Panc1 (cell line): ENCODE measurements around the gene EXD3. TPM values are rescaled to one million over a fixed set of nuclear protein-coding genes. Genes with fewer than 3 reads are reported as not detected.

ENCODE experiments used
- ATAC-seq: fragments of 200-7000 bp; cut with Tn5 transposase; 2 replicates; pipeline ENCODE4 v1.9.1; 2020; ENCODE audit warnings: mild to moderate bottlenecking, moderate library complexity
- BruUV-seq: library from RNA; stranded (reverse); fragments of 400-500 nt; replicated peaks from 2 replicates; lab custom pipeline; 2021; lab: Mats Ljungman, UMichigan
- CTCF ChIA-PET: fragments of 300-600 bp; sonication (Branson Sonifier 250); formaldehyde crosslinking; loops from one replicate; lab custom pipeline; 2022; ENCODE audit warnings: antibody characterized with exemption; lab: Charles Lee
- POLR2A ChIA-PET: fragments of 300-600 bp; sonication (Branson Sonifier 250); formaldehyde crosslinking; loops from one replicate; lab custom pipeline; 2022; ENCODE audit warnings: antibody characterized with exemption; lab: Charles Lee
- DNase-seq: peaks from one replicate; pipeline ENCODE4 v3.0.0-alpha.2; 2010; ENCODE audit warnings: low read depth, low spot score
- H3K27ac ChIP-seq: 2 replicates; pipeline ENCODE4 v1.5.1; 2011; ENCODE audit warnings: mild to moderate bottlenecking, low read length, inconsistent platforms
- H3K27me3 ChIP-seq: fragments of 200-500 bp; sonication (Bioruptor generic); 2 replicates; pipeline ENCODE4 v1.6.0; 2014; ENCODE audit warnings: low read length, inconsistent platforms; ENCODE audit not compliant: control insufficient read depth, insufficient read depth
- H3K36me3 ChIP-seq: fragments of 200-500 bp; sonication (Bioruptor generic); 2 replicates; pipeline ENCODE4 v1.5.1; 2014; ENCODE audit warnings: inconsistent platforms, mild to moderate bottlenecking, low read length, moderate library complexity; ENCODE audit not compliant: control insufficient read depth, insufficient read depth
- H3K4me1 ChIP-seq: 2 replicates; pipeline ENCODE4 v1.5.1; 2011; ENCODE audit warnings: inconsistent platforms, mild to moderate bottlenecking, low read length, moderate library complexity; ENCODE audit not compliant: control insufficient read depth, insufficient read depth
- H3K4me3 ChIP-seq, 2 experiments: 2 replicates each; pipeline ENCODE4 v1.5.1; 2011 to 2012; ENCODE audit warnings: low read depth in 2 of 2, low read length in 2 of 2, mild to moderate bottlenecking in 2 of 2, inconsistent platforms in 1 of 2, moderate library complexity in 1 of 2
- H3K9me3 ChIP-seq: fragments of 200-500 bp; sonication (Bioruptor generic); 2 replicates; pipeline ENCODE4 v1.5.1; 2014; ENCODE audit warnings: low read depth, mild to moderate bottlenecking, inconsistent platforms, low read length, moderate library complexity; ENCODE audit not compliant: control insufficient read depth, insufficient read depth
- REST ChIP-seq, 2 experiments: IDR thresholded peaks; 2 replicates each; pipeline ENCODE4 v1.6.1; 2011 to 2012; ENCODE audit warnings: low read depth in 2 of 2, control low read depth in 1 of 2, low read length in 1 of 2, mild to moderate bottlenecking in 1 of 2, moderate library complexity in 1 of 2; ENCODE audit not compliant: insufficient read depth in 1 of 2
- SIN3A ChIP-seq: IDR thresholded peaks from 2 replicates; pipeline ENCODE4 v1.6.1; 2012; ENCODE audit warnings: low read depth, mild to moderate bottlenecking, low read length, moderate library complexity, borderline replicate concordance; ENCODE audit not compliant: insufficient read depth
- TCF7L2 ChIP-seq: IDR thresholded peaks from 2 replicates; pipeline ENCODE4 v1.6.1; 2011; ENCODE audit warnings: mild to moderate bottlenecking, low read depth, low read length, inconsistent platforms
- in situ Hi-C: cut with HindIII; loops from 2 replicates; pipeline ENCODE4 v1.10.0; 2016; ENCODE audit warnings: low sequenced_read_pairs, low pct_unique_long_range_greater_than_20kb
- intact Hi-C: fragments of 100-400 bp; cut with micrococcal nuclease; formaldehyde crosslinking; loops from one replicate; pipeline ENCODE4 v1.10.0; 2022; ENCODE audit not compliant: unreplicated experiment
- total RNA-seq: library from RNA; stranded (reverse); gene quantifications from one replicate; pipeline ENCODE4 v1.2.1, GENCODE V29; 2021; ENCODE audit not compliant: unreplicated experiment
- TF ChIP-seq, protein P1 (sequence below): fragments of 450-650 bp; IDR thresholded peaks from 2 replicates; pipeline ENCODE4 v1.5.1; 2017; ENCODE audit warnings: mild to moderate bottlenecking

Gene EXD3
- total RNA-seq, 1 experiment from 2014 or later, result 9.2 TPM

GRCh38 chr9:137397675-137398423 lies 25.1 kb downstream of the EXD3 start:
- no peak for DNase-seq
- no peak for TF ChIP-seq SIN3A
- TF ChIP-seq TCF7L2, result no peak
- no peak for TF ChIP-seq REST (IDR thresholded peaks at IDR 0.05; ENCODE audit: insufficient read depth in 1 of 2, low read depth in 2 of 2, low read length in 1 of 2)
- TF ChIP-seq, protein P1, sequence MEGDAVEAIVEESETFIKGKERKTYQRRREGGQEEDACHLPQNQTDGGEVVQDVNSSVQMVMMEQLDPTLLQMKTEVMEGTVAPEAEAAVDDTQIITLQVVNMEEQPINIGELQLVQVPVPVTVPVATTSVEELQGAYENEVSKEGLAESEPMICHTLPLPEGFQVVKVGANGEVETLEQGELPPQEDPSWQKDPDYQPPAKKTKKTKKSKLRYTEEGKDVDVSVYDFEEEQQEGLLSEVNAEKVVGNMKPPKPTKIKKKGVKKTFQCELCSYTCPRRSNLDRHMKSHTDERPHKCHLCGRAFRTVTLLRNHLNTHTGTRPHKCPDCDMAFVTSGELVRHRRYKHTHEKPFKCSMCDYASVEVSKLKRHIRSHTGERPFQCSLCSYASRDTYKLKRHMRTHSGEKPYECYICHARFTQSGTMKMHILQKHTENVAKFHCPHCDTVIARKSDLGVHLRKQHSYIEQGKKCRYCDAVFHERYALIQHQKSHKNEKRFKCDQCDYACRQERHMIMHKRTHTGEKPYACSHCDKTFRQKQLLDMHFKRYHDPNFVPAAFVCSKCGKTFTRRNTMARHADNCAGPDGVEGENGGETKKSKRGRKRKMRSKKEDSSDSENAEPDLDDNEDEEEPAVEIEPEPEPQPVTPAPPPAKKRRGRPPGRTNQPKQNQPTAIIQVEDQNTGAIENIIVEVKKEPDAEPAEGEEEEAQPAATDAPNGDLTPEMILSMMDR, result no peak
- intact Hi-C loops (no loop called here), in situ Hi-C loops (no loop called here)
- H3K4me1 ChIP-seq, result peaks cover 6% of the 10 kb centered on the region
- POLR2A ChIA-PET, result no interaction called here
- ATAC-seq, result no peak
- no peaks in the 10 kb centered on the region for H3K9me3 ChIP-seq
- no peak overlapping the region for H3K27ac ChIP-seq
- no peaks in the 10 kb centered on the region for H3K27me3 ChIP-seq
- CTCF ChIA-PET, result no interaction called here
- H3K36me3 ChIP-seq, result no peaks in the 10 kb centered on the region
- no peak overlapping the region for H3K4me3 ChIP-seq
- BruUV-seq, result no TSS peak

DNA sequence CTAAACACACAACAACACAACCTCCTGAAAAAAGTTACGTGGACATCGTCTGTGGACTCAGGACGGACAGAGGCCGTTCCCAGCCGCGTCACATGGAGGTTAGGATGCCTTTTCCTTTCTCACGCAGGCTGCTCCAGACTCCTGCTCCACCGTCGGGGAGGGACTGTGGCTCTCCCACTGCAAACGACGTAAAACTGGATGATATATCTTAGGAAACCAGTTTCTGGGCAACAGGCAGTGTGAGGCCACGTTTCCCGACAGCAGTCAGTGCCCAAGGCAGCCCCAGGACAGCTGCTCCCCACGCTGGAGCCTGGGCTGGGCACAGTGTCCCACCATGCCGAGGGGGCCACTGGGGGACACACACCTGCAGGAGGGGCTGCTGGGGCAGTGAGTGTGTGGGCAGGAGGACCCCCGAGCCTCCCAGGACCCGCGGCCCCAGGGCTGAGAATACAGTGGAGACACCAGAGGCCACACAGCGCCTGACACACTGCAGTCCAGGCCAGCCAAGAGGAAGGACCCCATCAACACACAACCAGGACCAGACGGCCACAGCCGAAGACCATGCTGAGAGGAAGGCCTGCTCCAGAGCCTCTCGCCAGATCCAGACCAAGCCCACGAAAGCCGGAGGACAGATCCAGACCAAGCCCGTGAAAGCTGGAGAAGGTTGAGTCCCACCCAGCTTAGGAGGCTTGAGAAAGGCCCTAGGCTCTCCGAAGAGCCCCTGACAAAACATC lies 26.2 kb downstream of the EXD3 start:
- in situ Hi-C loops, result no loop called here
- ATAC-seq (0 out of 2 replicates have a peak, but pooled peaks have one; percentile 27), DNase-seq (no peak)
- Histone ChIP-seq H3K27ac (0 out of 2 replicates have a peak overlapping the region, but pooled peaks have one; percentile 17), H3K9me3 (no peaks in the 10 kb centered on the region), H3K4me3 (no peak overlapping the region), H3K4me1 (peaks cover 6% of the 10 kb centered on the region), H3K27me3 (no peaks in the 10 kb centered on the region), H3K36me3 (no peaks in the 10 kb centered on the region)
- intact Hi-C loops, result no loop called here
- ChIA-PET POLR2A (no interaction called here), CTCF (no interaction called here)
- BruUV-seq, result no TSS peak
- TF ChIP-seq REST (IDR thresholded peaks at IDR 0.05; ENCODE audit: insufficient read depth in 1 of 2, low read depth in 2 of 2, low read length in 1 of 2) (no peak), SIN3A (no peak)
